RWPE1 (cell line): ENCODE results near the gene RFX3.
"Not testable (repeated sequence)": the region's sequence is repeated elsewhere in the genome, so short reads cannot be mapped to it uniquely, and the experiment has no call there.

Experiments used
- CTCF ChIA-PET: fragments of 350-600 bp; sonication (Branson Sonifier 250); formaldehyde crosslinking; extraction: SDS; loops from one replicate; lab custom pipeline; 2021; lab: Yijun Ruan, JAX
- POLR2A ChIA-PET: fragments of 400-600 bp; formaldehyde crosslinking; extraction: SDS; loops from one replicate; lab custom pipeline; 2020; ENCODE audit warnings: antibody characterized with exemption; ENCODE audit not compliant: low non-redundant PET; lab: Yijun Ruan, JAX
- DNase-seq: peaks from one replicate; pipeline ENCODE4 v3.0.0; 2012; ENCODE audit warnings: low spot score
- H3K27ac ChIP-seq: fragments of 450-650 bp; 2 replicates; pipeline ENCODE4 v1.5.1; 2017
- CTCF ChIP-seq: fragments of 450-650 bp; conservative IDR thresholded peaks from 2 replicates; pipeline ENCODE4 v1.5.1; 2017; ENCODE audit warnings: low read depth, mild to moderate bottlenecking

RFX3 gene

GRCh38 chr9:3308609-3309008, 217.2 kb downstream of the RFX3 start:
- POLR2A ChIA-PET: no interaction called here
- no peak overlapping the region for H3K27ac ChIP-seq

GRCh38 chr9:3304388-3304787, 221.4 kb downstream of the RFX3 start:
- CTCF ChIA-PET: not testable (repeated sequence)

More at GRCh38 chr9:3308609-3309008, 217.2 kb downstream of the RFX3 start:
- DNase-seq: no peak
- no peak for TF ChIP-seq CTCF
- CTCF ChIA-PET: no interaction called here

GRCh38 chr9:3299872-3300271, 225.9 kb downstream of the RFX3 start:
- ChIA-PET CTCF (no interaction called here), POLR2A (no interaction called here)
- no peak for DNase-seq
- no peak for TF ChIP-seq CTCF
- no peak overlapping the region for H3K27ac ChIP-seq

More at GRCh38 chr9:3304388-3304787, 221.4 kb downstream of the RFX3 start:
- H3K27ac ChIP-seq, DNase-seq, POLR2A ChIA-PET: not testable (repeated sequence)

- no peak overlapping the region for H3K27ac ChIP-seq
- CTCF ChIA-PET: no interaction called here
- no peak for DNase-seq
- TF ChIP-seq CTCF: no peak
- POLR2A ChIA-PET: no interaction called here
Measured at GRCh38 chr9:3296536-3296935, 229.3 kb downstream of the RFX3 start.

GRCh38 chr9:3292311-3292710, 233.5 kb downstream of the RFX3 start:
- ChIA-PET POLR2A (no interaction called here), CTCF (no interaction called here)
- TF ChIP-seq CTCF: no peak
- DNase-seq: no peak
- H3K27ac ChIP-seq: no peak overlapping the region

GRCh38 chr9:3290231-3290840, 235.5 kb downstream of the RFX3 start:
- DNase-seq: no peak
- ChIA-PET CTCF (no interaction called here), POLR2A (no interaction called here)
- no peak for TF ChIP-seq CTCF
- H3K27ac ChIP-seq: no peak overlapping the region

GRCh38 chr9:3288686-3289085, 237.1 kb downstream of the RFX3 start:
- no peak for TF ChIP-seq CTCF
- ChIA-PET CTCF (no interaction called here), POLR2A (no interaction called here)
- no peak overlapping the region for H3K27ac ChIP-seq
- no peak for DNase-seq
